Sigmoid colon (tissue), 4 donors: ENCODE results near the gene SRGAP2B.
"Not testable (repeated sequence)": the region's sequence is repeated elsewhere in the genome, so short reads cannot be mapped to it uniquely, and the experiment has no call there.

Experiments used
- EP300 ChIP-seq, 4 donors: sonication (generic); formaldehyde crosslinking; IDR thresholded peaks; one replicate each; pipeline ENCODE4 v1.6.1; 2017; ENCODE audit warnings: antibody characterized with exemption in 4 of 4
- POLR2A ChIP-seq, 2 donors: fragments of 450-650 bp; IDR thresholded peaks; one replicate each; pipeline ENCODE4 v1.6.1; 2016; ENCODE audit warnings: antibody characterized with exemption in 2 of 2, mild to moderate bottlenecking in 2 of 2, moderate library complexity in 2 of 2
- TF ChIP-seq, protein P1 (sequence below), 4 experiments: fragments of 450-650 bp in 3 of 4; fragments of 200-600 bp in 1 of 4; IDR thresholded peaks; one replicate each; pipeline ENCODE4 v1.5.1; 2016 to 2019; ENCODE audit warnings: antibody characterized with exemption in 4 of 4, mild to moderate bottlenecking in 3 of 4, moderate library complexity in 2 of 4

DNA sequence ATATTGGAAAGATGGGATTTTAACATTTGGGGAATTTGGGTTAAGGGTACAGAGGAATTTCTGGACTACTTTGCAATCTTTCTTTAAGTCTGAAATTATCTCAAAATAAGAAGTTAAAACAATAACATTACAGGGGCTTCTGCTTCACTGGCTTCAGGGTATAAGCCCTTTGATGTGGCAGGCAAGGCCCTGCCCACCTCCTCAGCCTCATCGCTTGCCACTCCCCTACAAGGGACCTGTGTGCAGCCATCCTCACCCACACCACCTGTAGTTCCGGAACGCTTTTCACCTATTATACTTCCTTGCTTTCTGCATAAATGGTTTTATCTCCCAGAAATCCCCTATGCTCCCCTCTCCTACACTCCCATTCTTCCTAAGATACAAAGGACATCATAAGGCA lies 159.8 kb downstream of the SRGAP2B start:
- TF ChIP-seq, protein P1, sequence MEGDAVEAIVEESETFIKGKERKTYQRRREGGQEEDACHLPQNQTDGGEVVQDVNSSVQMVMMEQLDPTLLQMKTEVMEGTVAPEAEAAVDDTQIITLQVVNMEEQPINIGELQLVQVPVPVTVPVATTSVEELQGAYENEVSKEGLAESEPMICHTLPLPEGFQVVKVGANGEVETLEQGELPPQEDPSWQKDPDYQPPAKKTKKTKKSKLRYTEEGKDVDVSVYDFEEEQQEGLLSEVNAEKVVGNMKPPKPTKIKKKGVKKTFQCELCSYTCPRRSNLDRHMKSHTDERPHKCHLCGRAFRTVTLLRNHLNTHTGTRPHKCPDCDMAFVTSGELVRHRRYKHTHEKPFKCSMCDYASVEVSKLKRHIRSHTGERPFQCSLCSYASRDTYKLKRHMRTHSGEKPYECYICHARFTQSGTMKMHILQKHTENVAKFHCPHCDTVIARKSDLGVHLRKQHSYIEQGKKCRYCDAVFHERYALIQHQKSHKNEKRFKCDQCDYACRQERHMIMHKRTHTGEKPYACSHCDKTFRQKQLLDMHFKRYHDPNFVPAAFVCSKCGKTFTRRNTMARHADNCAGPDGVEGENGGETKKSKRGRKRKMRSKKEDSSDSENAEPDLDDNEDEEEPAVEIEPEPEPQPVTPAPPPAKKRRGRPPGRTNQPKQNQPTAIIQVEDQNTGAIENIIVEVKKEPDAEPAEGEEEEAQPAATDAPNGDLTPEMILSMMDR (IDR thresholded peaks at IDR 0.05) = not testable (repeated sequence)
- TF ChIP-seq POLR2A, EP300 (IDR thresholded peaks at IDR 0.05): not testable (repeated sequence)
